Ascending aorta (tissue), 2 donors: ENCODE measurements around the gene NUP188. TPM values are rescaled to one million over a fixed set of nuclear protein-coding genes. Genes with fewer than 3 reads are reported as not detected.

Experiments used
- DNase-seq, 2 donors: peaks; one replicate each; pipeline ENCODE4 v3.0.0-alpha.2; 2019; ENCODE audit warnings: low spot score in 2 of 2
- H3K27ac ChIP-seq, 2 donors: fragments of 200-600 bp; sonication (generic); one replicate each; pipeline ENCODE4 v1.5.1; 2016 to 2017; ENCODE audit warnings: mild to moderate bottlenecking in 1 of 2
- H3K27me3 ChIP-seq: fragments of 200-600 bp; sonication (generic); one replicate; pipeline ENCODE4 v1.5.1; 2017
- H3K36me3 ChIP-seq, 2 donors: fragments of 200-600 bp; sonication (generic); one replicate each; pipeline ENCODE4 v1.5.1; 2016
- H3K4me1 ChIP-seq, 2 donors: fragments of 200-600 bp; sonication (generic); one replicate each; pipeline ENCODE4 v1.5.1; 2016 to 2017; ENCODE audit warnings: mild to moderate bottlenecking in 1 of 2
- H3K4me3 ChIP-seq, 2 donors: fragments of 200-600 bp; sonication (generic); one replicate each; pipeline ENCODE4 v1.5.1; 2016 to 2017; ENCODE audit warnings: mild to moderate bottlenecking in 1 of 2
- H3K9me3 ChIP-seq, 2 donors: fragments of 200-600 bp; sonication (generic); one replicate each; pipeline ENCODE4 v1.5.1; 2016
- CTCF ChIP-seq, 3 experiments: fragments of 200-600 bp in 2 of 3; fragments of 450-650 bp in 1 of 3; sonication (generic) in 2 of 3; IDR thresholded peaks; one replicate each; pipeline ENCODE4 v1.5.1; 2016 to 2019; ENCODE audit warnings: antibody characterized with exemption in 3 of 3, mild to moderate bottlenecking in 1 of 3, moderate library complexity in 1 of 3
- intact Hi-C: fragments of 100-400 bp; cut with DNase I; formaldehyde crosslinking; loops from one replicate; pipeline ENCODE4 v1.15.1; 2023
- total RNA-seq: library from RNA; depleted of rRNA; stranded (reverse); fragments of >200 nt; gene quantifications from one replicate; pipeline ENCODE4 v1.1.0, GENCODE V29; 2016

The NUP188 gene
- total RNA-seq, 1 donor from 2014 or later = 45.0 TPM

GRCh38 chr9:128901379-128901778 lies 46.1 kb upstream of the NUP188 start:
- H3K9me3 ChIP-seq = no peaks in the 10 kb centered on the region
- peaks cover 11 to 27% of the 10 kb centered on the region in 2 donors for H3K4me1 ChIP-seq
- peak overlapping the region; percentile 86 to 88 for H3K27ac ChIP-seq
- H3K36me3 ChIP-seq = peaks cover 24 to 31% of the 10 kb centered on the region in 2 donors
- no peak for DNase-seq
- intact Hi-C loops = no loop called here
- TF ChIP-seq CTCF (IDR thresholded peaks at IDR 0.05) = no peak
- H3K27me3 ChIP-seq = no peaks in the 10 kb centered on the region
- no peak overlapping the region for H3K4me3 ChIP-seq

GRCh38 chr9:128901822-128902221 lies 45.7 kb upstream of the NUP188 start:
- Histone ChIP-seq H3K36me3 (peaks cover 20 to 27% of the 10 kb centered on the region in 2 donors), H3K9me3 (no peaks in the 10 kb centered on the region), H3K4me3 (no peak overlapping the region), H3K4me1 (peaks cover 11 to 27% of the 10 kb centered on the region in 2 donors), H3K27me3 (no peaks in the 10 kb centered on the region), H3K27ac (peak overlapping the region; percentile 86 to 88)
- DNase-seq = no peak
- TF ChIP-seq CTCF (IDR thresholded peaks at IDR 0.05) = no peak
- intact Hi-C loops = no loop called here

- H3K27ac ChIP-seq = peak overlapping the region; percentile 86 to 88
- no peaks in the 10 kb centered on the region for H3K9me3 ChIP-seq
- H3K27me3 ChIP-seq = no peaks in the 10 kb centered on the region
- intact Hi-C loops = no loop called here
- no peak for TF ChIP-seq CTCF (IDR thresholded peaks at IDR 0.05)
- peak; percentile 48 to 80 for DNase-seq
- peaks cover 11 to 27% of the 10 kb centered on the region in 2 donors for H3K4me1 ChIP-seq
- peaks cover 19 to 26% of the 10 kb centered on the region in 2 donors for H3K36me3 ChIP-seq
- no peak overlapping the region for H3K4me3 ChIP-seq
Observed at GRCh38 chr9:128902351-128903078, 45.0 kb upstream of the NUP188 start.

- H3K36me3 ChIP-seq = peaks cover 23 to 28% of the 10 kb centered on the region in 2 donors
- H3K4me1 ChIP-seq = peaks cover 11 to 27% of the 10 kb centered on the region in 2 donors
- intact Hi-C loops = no loop called here
- H3K9me3 ChIP-seq = no peaks in the 10 kb centered on the region
- H3K27me3 ChIP-seq = no peaks in the 10 kb centered on the region
- H3K27ac ChIP-seq = peak overlapping the region; percentile 86 to 88
- DNase-seq = no peak
- no peak for TF ChIP-seq CTCF (IDR thresholded peaks at IDR 0.05)
- no peak overlapping the region for H3K4me3 ChIP-seq
Observed at GRCh38 chr9:128903079-128903461, 44.4 kb upstream of the NUP188 start.

GRCh38 chr9:128903871-128904620 lies 43.5 kb upstream of the NUP188 start:
- Histone ChIP-seq H3K4me3 (no peak overlapping the region), H3K36me3 (peaks cover 25 to 28% of the 10 kb centered on the region in 2 donors), H3K27me3 (no peaks in the 10 kb centered on the region), H3K4me1 (peaks cover 11 to 21% of the 10 kb centered on the region in 2 donors), H3K27ac (peak overlapping the region; percentile 86 to 88), H3K9me3 (no peaks in the 10 kb centered on the region)
- TF ChIP-seq CTCF (IDR thresholded peaks at IDR 0.05) = no peak
- intact Hi-C loops = no loop called here
- DNase-seq = no peak
